NAMALWA (cell line): Measurements from ENCODE around the gene CEP43.

ENCODE experiments used
- DNase-seq: peaks from one replicate; pipeline ENCODE4 v3.0.0-alpha.2; 2015; ENCODE audit warnings: low spot score

The CEP43 gene

GRCh38 chr6:167013946-167014345, 14.7 kb downstream of the CEP43 start:
- no peak for DNase-seq

- no peak for DNase-seq
These were observed 16.1 kb downstream of the CEP43 start for GRCh38 chr6:167015302-167015701.

- DNase-seq = no peak
These were observed 21.0 kb downstream of the CEP43 start for GRCh38 chr6:167020206-167020605.

GRCh38 chr6:167027308-167027707, 28.1 kb downstream of the CEP43 start:
- DNase-seq = no peak

- DNase-seq = no peak
These were observed 28.6 kb downstream of the CEP43 start for GRCh38 chr6:167027772-167028171.

- no peak for DNase-seq
These were observed 31.2 kb downstream of the CEP43 start for GRCh38 chr6:167030222-167031072.

GRCh38 chr6:167031082-167031709, 32.0 kb downstream of the CEP43 start:
- DNase-seq = no peak

GRCh38 chr6:167034056-167034455, 34.9 kb downstream of the CEP43 start:
- no peak for DNase-seq

GRCh38 chr6:167037762-167038161, 38.6 kb downstream of the CEP43 start:
- no peak for DNase-seq

GRCh38 chr6:167044696-167045095, 45.5 kb downstream of the CEP43 start:
- DNase-seq = no peak

GRCh38 chr6:167045828-167046580, 46.8 kb downstream of the CEP43 start:
- peak; percentile 41 for DNase-seq

- DNase-seq = peak; percentile 17
These were observed 47.8 kb downstream of the CEP43 start for GRCh38 chr6:167046861-167047495.

- DNase-seq = peak; percentile 87
These were observed 48.4 kb downstream of the CEP43 start for GRCh38 chr6:167047554-167047953.
